ENCODE measurements around the gene ZKSCAN3.

DNA sequence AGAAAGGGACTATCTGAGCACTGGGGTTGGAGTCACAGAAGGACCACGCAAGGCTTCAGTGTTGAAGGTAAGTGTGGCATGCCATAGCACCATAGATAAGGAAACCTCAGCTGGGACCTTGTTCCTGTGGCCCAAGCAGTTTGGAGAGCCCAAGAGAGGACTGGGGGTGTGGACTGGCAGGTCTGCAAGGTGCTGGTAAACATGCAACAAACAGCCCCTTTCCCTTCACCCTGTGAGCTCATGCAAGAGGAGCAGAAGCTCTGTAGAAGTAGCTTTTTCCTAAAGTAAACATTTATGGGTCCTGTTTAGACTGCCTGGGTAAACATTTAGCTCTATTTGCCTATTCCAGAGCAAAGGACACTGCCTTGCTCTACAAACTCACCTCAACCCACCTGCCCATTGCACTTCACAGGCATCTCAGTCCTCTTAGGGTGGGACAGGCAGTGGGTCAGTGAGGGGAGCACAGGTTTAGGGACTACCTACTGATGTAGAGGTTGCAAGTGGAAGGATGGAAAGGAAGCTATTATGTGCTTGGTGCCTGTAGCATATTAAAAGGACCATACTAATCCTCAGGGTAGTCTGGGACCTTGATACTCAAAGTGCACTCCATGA lies 25.8 kb upstream of the ZKSCAN3 start:
- TF ChIP-seq, protein P1, sequence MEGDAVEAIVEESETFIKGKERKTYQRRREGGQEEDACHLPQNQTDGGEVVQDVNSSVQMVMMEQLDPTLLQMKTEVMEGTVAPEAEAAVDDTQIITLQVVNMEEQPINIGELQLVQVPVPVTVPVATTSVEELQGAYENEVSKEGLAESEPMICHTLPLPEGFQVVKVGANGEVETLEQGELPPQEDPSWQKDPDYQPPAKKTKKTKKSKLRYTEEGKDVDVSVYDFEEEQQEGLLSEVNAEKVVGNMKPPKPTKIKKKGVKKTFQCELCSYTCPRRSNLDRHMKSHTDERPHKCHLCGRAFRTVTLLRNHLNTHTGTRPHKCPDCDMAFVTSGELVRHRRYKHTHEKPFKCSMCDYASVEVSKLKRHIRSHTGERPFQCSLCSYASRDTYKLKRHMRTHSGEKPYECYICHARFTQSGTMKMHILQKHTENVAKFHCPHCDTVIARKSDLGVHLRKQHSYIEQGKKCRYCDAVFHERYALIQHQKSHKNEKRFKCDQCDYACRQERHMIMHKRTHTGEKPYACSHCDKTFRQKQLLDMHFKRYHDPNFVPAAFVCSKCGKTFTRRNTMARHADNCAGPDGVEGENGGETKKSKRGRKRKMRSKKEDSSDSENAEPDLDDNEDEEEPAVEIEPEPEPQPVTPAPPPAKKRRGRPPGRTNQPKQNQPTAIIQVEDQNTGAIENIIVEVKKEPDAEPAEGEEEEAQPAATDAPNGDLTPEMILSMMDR (conservative IDR thresholded peaks at IDR 0.05; ENCODE audit: low read depth, low read length), result no peak
- TF ChIP-seq EZH2 (IDR thresholded peaks at IDR 0.05; ENCODE audit: low read length, unreplicated experiment), result no peak
- no peak for TF ChIP-seq EZH2phosphoT487 (IDR thresholded peaks at IDR 0.05; ENCODE audit: borderline replicate concordance, low read length)
